ENCODE data around the gene ARIH2. TPM values are rescaled to one million over a fixed set of nuclear protein-coding genes. Genes with fewer than 3 reads are reported as not detected.

Gene ARIH2
- total and polyA plus RNA-seq, 2 of the 8 experiments (the other 6 are each of a cell fraction or from before 2014, with no cell fraction given): 72.9 to 136 TPM

DNA sequence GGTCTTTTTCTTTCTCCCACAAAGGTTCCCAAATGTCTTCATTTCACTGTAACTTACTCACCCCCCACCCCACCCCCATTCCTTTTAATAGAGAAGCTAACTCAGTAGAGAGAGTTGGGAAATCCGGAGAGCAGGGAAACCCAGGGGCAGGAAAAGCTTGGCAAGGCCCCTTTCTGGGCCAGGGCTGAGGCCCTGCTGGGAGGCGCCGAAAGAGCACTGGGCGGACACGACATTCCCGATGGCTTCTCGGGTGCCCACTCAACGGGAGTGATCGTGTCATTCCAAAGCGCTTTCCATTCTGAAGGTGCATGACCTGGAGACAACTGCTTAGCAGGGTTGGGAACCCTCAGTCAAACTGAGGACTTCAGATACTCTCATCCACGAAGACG is 101.3 kb downstream of the ARIH2 start:
- Histone ChIP-seq H2BK15ac (ENCODE audit: low read length) (no peak overlapping the region), H3K4me1 (replicated peaks in 1 of 4; ENCODE audit: control insufficient read depth in 3 of 4, insufficient read depth in 4 of 4, low read length in 3 of 4) (peaks cover 0 to 21% (median 13%) of the 10 kb centered on the region in 4 experiments; a peak in 6 of 7 replicates), H3K79me1 (ENCODE audit: low read depth, low read length) (peaks cover 5% of the 10 kb centered on the region), H3K9me3 (ENCODE audit: insufficient read depth in 2 of 2, low read depth in 1 of 2, low read length in 1 of 2) (no peaks in the 10 kb centered on the region), H4K91ac (replicated peaks; ENCODE audit: insufficient read length, low read length) (no peak overlapping the region), H3K36me3 (ENCODE audit: control insufficient read depth in 2 of 4, insufficient read depth in 4 of 4, low read length in 3 of 4) (peaks cover 18 to 38% (median 26%) of the 10 kb centered on the region in 4 experiments), H3K79me2 (ENCODE audit: control insufficient read depth in 1 of 2, insufficient read depth in 2 of 2, low read length in 2 of 2) (peaks cover 0 to 16% of the 10 kb centered on the region in 2 experiments; a peak in 1 of 4 replicates), H3K18ac (ENCODE audit: extremely low read depth, low read length) (no peak overlapping the region), H3K4ac (replicated peaks; ENCODE audit: insufficient read length, low read depth, low read length) (no peak overlapping the region), H2BK120ac (replicated peaks; ENCODE audit: low read depth, low read length) (no peak overlapping the region), H3K14ac (ENCODE audit: insufficient read length) (no peak overlapping the region), H2BK20ac (ENCODE audit: low read length) (no peak overlapping the region), H3K27me3 (replicated peaks in 1 of 4; ENCODE audit: control insufficient read depth in 3 of 4, extremely low read depth in 1 of 4, insufficient read depth in 3 of 4, low read length in 3 of 4) (no peaks in the 10 kb centered on the region), H4K20me1 (replicated peaks in 1 of 2; ENCODE audit: control insufficient read depth in 1 of 2, insufficient read depth in 2 of 2, low read length in 2 of 2) (peaks cover 13 to 15% of the 10 kb centered on the region in 2 experiments), H4K8ac (ENCODE audit: extremely low read depth, insufficient read depth, low read length) (no peak overlapping the region), H3K27ac (ENCODE audit: low read depth, low read length) (no peak overlapping the region), H2AK5ac (ENCODE audit: low read depth, low read length) (0 out of 2 replicates have a peak overlapping the region, but pooled peaks have one; percentile 77), H2BK12ac (ENCODE audit: low read depth, low read length) (0 out of 2 replicates have a peak overlapping the region, but pooled peaks have one; percentile 33), H3K23ac (ENCODE audit: insufficient read length) (no peak overlapping the region), H3K4me2 (ENCODE audit: insufficient read depth in 1 of 2, low read depth in 2 of 2, low read length in 2 of 2) (peak overlapping the region; percentile 96 to 98), H4K5ac (ENCODE audit: insufficient read length, low read depth, low read length) (no peak overlapping the region), H3K4me3 (ENCODE audit: extremely low read depth in 1 of 4, insufficient read depth in 2 of 4, low read depth in 3 of 4, low read length in 4 of 4) (peak overlapping the region; percentile 84 to 97 (median 95)), H3K9ac (replicated peaks in 1 of 4; ENCODE audit: extremely low read depth in 1 of 4, low read depth in 3 of 4, low read length in 3 of 4) (peak overlapping the region in 3 of 4 experiments; percentile 86 to 96 (median 94); a peak in 3 of 7 replicates), H2BK5ac (ENCODE audit: low read depth, low read length) (0 out of 2 replicates have a peak overlapping the region, but pooled peaks have one; percentile 98), H3K23me2 (ENCODE audit: low read depth, low read length) (peaks cover 32% of the 10 kb centered on the region), H3K56ac (replicated peaks; ENCODE audit: insufficient read length, low read depth, low read length) (no peak overlapping the region), H2AFZ (ENCODE audit: low read length) (no peak overlapping the region)
- POLR2A ChIA-PET (ENCODE audit: partially characterized antibody): interaction anchor here (0.6 to 38.8 kb wide), 14 partner anchors 7 to 1327 kb away, joined by 3 to 1518 read pairs (median 14); partner anchors contain the start of genes DALRD3, IMPDH2, IP6K2 and LAMB2
- DNase-seq (ENCODE audit: low read depth in 1 of 2, low spot score in 2 of 2) (no peak), FAIRE-seq (no peak)
- CTCF ChIA-PET (ENCODE audit: partially characterized antibody): interaction anchor here (0.6 to 24.3 kb wide), 11 partner anchors 10 to 520 kb away, joined by 3 to 467 read pairs (median 3); partner anchors contain the start of genes P4HTM, QARS1, QRICH1 and WDR6
- 77% methylated on average over 12 of the region's 12 CpGs; no CpG with 5 or more reads in 1 of the 2 experiments for WGBS, 2 experiments (ENCODE audit: extremely low coverage in 1 of 2, insufficient coverage in 1 of 2, insufficient read length in 1 of 2, insufficient replicate concordance in 2 of 2, low coverage in 1 of 2, low lambda C conversion rate in 2 of 2, missing lambda C conversion rate in 1 of 2)
- TF ChIP-seq RXRA (IDR thresholded peaks at IDR 0.05; ENCODE audit: insufficient read depth, low read depth, low read length): no peak
- TF ChIP-seq POLR2A (IDR thresholded peaks at IDR 0.05; ENCODE audit: control extremely low read depth in 1 of 2, low read depth in 2 of 2, low read length in 2 of 2): no peak
- TF ChIP-seq BCL11A (IDR thresholded peaks at IDR 0.05; ENCODE audit: low read depth in 2 of 2, low read length in 2 of 2): no peak
- no peak for TF ChIP-seq TAF7 (optimal IDR thresholded peaks at IDR 0.05; ENCODE audit: borderline replicate concordance, low read depth, low read length)
- TF ChIP-seq FOSL1 (IDR thresholded peaks at IDR 0.05; ENCODE audit: insufficient read depth, low read depth, low read length): no peak
- TF ChIP-seq JUN (IDR thresholded peaks at IDR 0.05; ENCODE audit: low read depth, low read length): no peak
- TF ChIP-seq POU5F1 (IDR thresholded peaks at IDR 0.05; ENCODE audit: low read depth, low read length): no peak
- no peak for TF ChIP-seq CTBP2 (IDR thresholded peaks at IDR 0.05; ENCODE audit: borderline replicate concordance, insufficient read depth, insufficient read length, low read length)
- TF ChIP-seq, protein P1, sequence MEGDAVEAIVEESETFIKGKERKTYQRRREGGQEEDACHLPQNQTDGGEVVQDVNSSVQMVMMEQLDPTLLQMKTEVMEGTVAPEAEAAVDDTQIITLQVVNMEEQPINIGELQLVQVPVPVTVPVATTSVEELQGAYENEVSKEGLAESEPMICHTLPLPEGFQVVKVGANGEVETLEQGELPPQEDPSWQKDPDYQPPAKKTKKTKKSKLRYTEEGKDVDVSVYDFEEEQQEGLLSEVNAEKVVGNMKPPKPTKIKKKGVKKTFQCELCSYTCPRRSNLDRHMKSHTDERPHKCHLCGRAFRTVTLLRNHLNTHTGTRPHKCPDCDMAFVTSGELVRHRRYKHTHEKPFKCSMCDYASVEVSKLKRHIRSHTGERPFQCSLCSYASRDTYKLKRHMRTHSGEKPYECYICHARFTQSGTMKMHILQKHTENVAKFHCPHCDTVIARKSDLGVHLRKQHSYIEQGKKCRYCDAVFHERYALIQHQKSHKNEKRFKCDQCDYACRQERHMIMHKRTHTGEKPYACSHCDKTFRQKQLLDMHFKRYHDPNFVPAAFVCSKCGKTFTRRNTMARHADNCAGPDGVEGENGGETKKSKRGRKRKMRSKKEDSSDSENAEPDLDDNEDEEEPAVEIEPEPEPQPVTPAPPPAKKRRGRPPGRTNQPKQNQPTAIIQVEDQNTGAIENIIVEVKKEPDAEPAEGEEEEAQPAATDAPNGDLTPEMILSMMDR (IDR thresholded peaks at IDR 0.05; ENCODE audit: control extremely low read depth in 1 of 3, insufficient read depth in 1 of 3, low read depth in 1 of 3, low read length in 3 of 3): no peak
- no peak for TF ChIP-seq BACH1 (IDR thresholded peaks at IDR 0.05; ENCODE audit: low read length)

Measured in H1 (cell line).